HS-27A (cell line): ENCODE measurements around the gene CHRNB1.

Source experiments
- DNase-seq: peaks from one replicate; pipeline ENCODE4 v3.0.0-alpha.2; 2012; ENCODE audit warnings: low read depth, missing footprints

CHRNB1 gene

DNA sequence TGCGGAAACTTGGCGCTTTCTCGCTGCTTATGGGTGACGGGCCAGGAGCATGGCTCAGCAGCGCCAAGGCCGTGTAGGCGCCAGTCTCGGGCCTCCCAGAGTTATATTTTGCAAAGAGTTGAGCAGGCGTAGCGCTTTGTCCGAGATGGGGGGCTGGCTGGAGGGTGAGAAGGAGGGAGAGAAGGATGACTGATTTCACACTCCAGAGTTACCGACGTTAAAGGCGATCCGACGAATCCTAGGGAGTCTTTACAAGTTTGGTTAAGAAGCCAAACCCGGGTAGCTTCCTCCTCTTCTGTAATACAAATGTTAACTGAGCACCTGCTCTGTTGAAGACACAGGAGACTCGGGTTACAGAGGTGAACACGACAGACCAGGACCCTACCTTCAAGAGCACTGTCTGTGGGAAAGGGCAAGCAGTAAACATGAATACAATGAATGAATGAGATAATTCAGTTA, 40.1 kb downstream of the CHRNB1 start:
- no peak for DNase-seq

- DNase-seq: no peak
These were observed 41.3 kb downstream of the CHRNB1 start for GRCh38 chr17:7486181-7486580.

DNA sequence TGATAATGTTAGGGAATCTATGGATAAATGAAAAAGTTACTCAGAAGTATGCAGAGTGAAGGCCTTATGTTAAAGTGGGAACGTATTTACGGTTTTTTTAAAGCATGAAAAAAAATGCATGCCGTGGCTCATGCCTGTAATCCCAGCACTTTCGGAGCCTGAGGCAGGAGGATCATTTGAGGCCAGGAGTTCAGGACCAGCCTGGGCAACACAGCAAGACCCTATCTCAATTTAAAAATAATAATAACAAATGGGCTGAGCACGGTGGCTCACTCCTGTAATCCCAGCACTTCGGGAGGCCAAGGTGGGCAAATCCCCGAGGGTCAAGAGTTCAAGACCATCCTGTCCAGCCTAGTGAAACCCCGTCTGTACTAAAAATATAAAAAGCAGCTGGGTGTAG, 45.3 kb downstream of the CHRNB1 start:
- no peak for DNase-seq

- no peak for DNase-seq
These were observed 46.7 kb downstream of the CHRNB1 start for GRCh38 chr17:7491583-7491982.

GRCh38 chr17:7493941-7494340, 49.1 kb downstream of the CHRNB1 start:
- no peak for DNase-seq

GRCh38 chr17:7495906-7496434, 51.1 kb downstream of the CHRNB1 start:
- DNase-seq: no peak

GRCh38 chr17:7496470-7497183, 51.8 kb downstream of the CHRNB1 start:
- no peak for DNase-seq

DNA sequence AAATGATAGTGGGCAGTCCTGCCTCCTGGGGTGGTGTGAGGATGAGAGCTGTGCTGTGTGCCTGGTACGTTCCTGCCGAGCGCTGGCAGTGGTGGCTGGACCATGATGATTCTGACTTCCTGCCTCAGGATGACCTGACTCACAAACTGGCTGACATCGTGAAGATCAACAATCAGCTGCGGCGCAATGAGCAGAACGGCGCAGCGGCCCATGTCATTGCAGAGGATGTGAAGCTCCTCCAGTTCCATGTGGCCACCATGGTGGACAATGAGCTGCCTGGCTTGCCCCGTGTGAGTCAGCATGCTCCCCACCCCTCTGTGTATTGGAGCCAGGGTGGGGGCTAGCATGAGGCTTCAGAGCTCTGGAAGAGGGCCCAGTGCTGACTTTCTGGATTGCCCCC, 52.4 kb downstream of the CHRNB1 start:
- DNase-seq: no peak

- DNase-seq: no peak
These were observed 52.8 kb downstream of the CHRNB1 start for GRCh38 chr17:7497636-7498035.

GRCh38 chr17:7499161-7499560, 54.3 kb downstream of the CHRNB1 start:
- no peak for DNase-seq

DNA sequence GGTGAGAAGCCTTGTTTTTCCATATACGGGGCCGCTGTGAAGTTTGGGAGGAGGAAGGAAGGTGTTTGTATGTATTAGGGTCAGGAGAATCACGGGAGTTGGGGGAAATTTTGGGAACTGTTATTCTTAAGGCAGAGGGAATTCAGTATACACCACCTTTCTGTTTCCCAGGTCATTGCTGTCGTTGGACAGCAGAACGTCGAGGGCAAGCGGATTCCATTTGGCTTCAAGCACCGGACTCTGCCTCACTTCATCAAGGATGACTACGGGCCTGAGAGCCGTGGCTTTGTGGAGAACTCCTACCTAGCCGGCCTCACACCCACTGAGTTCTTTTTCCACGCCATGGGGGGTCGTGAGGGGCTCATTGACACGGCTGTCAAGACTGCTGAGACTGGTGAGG, 56.9 kb downstream of the CHRNB1 start:
- DNase-seq: no peak

DNA sequence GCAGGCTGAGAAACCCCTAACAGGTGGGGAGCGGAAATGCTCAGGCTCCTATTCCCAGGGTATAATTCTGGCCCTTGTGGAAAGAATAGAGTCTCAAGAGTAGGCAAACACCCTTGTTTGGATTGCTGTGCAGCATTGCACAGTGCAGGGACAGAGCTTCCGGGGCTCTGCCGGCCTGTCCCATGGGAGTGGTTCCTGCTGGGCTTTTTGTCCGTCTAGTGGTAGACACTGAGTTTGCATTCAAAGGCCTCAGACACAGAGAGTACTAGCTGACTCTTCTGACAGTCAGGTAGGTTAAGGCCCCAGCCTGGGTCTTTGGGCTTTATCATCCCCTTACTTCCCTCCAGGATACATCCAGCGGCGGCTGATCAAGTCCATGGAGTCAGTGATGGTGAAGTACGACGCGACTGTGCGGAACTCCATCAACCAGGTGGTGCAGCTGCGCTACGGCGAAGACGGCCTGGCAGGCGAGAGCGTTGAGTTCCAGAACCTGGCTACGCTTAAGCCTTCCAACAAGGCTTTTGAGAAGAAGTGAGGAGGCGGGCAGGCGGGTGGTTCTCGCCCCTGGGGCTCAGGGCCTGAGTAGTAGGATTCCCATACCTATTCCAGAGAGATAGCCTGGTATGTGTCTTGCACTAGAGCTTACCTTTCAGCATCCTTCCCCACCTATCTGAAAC, 57.4 kb downstream of the CHRNB1 start:
- no peak for DNase-seq

DNA sequence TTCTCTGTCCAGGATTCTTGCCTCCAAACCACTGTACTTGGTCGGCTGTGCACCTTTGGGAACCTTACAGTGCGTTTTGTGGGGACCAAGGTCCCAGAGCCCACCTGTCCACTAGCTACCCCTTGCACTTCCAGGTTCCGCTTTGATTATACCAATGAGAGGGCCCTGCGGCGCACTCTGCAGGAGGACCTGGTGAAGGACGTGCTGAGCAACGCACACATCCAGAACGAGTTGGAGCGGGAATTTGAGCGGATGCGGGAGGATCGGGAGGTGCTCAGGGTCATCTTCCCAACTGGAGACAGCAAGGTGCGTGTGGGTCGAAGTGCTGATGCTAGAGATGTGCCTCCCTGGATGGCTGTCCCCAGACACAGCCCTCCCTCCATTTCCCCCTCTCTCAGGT, 58.1 kb downstream of the CHRNB1 start:
- DNase-seq: no peak

DNA sequence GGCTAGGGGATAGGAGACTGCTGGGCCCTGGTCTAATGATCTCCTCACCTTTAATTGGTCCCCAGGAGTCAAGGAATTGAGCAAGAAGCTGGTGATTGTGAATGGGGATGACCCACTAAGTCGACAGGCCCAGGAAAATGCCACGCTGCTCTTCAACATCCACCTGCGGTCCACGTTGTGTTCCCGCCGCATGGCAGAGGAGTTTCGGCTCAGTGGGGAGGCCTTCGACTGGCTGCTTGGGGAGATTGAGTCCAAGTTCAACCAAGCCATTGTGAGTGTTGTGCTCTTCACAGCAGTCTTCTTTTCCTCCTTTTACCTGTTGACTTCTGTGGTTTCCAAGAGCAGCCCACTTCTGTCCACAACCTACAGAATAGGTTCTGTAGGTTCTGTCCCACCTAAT, 58.7 kb downstream of the CHRNB1 start:
- no peak for DNase-seq
